Measurements from ENCODE around the gene MLLT1. TPM values are rescaled to one million over a fixed set of nuclear protein-coding genes. Genes with fewer than 3 reads are reported as not detected.

The MLLT1 gene
- total and polyA plus RNA-seq, 2 of the 8 experiments (the other 6 are each of a cell fraction or from before 2014, with no cell fraction given): 18.8 to 45.1 TPM

GRCh38 chr19:6276447-6276846 is 3.3 kb downstream of the MLLT1 start (continued):
- TF ChIP-seq, protein P1, sequence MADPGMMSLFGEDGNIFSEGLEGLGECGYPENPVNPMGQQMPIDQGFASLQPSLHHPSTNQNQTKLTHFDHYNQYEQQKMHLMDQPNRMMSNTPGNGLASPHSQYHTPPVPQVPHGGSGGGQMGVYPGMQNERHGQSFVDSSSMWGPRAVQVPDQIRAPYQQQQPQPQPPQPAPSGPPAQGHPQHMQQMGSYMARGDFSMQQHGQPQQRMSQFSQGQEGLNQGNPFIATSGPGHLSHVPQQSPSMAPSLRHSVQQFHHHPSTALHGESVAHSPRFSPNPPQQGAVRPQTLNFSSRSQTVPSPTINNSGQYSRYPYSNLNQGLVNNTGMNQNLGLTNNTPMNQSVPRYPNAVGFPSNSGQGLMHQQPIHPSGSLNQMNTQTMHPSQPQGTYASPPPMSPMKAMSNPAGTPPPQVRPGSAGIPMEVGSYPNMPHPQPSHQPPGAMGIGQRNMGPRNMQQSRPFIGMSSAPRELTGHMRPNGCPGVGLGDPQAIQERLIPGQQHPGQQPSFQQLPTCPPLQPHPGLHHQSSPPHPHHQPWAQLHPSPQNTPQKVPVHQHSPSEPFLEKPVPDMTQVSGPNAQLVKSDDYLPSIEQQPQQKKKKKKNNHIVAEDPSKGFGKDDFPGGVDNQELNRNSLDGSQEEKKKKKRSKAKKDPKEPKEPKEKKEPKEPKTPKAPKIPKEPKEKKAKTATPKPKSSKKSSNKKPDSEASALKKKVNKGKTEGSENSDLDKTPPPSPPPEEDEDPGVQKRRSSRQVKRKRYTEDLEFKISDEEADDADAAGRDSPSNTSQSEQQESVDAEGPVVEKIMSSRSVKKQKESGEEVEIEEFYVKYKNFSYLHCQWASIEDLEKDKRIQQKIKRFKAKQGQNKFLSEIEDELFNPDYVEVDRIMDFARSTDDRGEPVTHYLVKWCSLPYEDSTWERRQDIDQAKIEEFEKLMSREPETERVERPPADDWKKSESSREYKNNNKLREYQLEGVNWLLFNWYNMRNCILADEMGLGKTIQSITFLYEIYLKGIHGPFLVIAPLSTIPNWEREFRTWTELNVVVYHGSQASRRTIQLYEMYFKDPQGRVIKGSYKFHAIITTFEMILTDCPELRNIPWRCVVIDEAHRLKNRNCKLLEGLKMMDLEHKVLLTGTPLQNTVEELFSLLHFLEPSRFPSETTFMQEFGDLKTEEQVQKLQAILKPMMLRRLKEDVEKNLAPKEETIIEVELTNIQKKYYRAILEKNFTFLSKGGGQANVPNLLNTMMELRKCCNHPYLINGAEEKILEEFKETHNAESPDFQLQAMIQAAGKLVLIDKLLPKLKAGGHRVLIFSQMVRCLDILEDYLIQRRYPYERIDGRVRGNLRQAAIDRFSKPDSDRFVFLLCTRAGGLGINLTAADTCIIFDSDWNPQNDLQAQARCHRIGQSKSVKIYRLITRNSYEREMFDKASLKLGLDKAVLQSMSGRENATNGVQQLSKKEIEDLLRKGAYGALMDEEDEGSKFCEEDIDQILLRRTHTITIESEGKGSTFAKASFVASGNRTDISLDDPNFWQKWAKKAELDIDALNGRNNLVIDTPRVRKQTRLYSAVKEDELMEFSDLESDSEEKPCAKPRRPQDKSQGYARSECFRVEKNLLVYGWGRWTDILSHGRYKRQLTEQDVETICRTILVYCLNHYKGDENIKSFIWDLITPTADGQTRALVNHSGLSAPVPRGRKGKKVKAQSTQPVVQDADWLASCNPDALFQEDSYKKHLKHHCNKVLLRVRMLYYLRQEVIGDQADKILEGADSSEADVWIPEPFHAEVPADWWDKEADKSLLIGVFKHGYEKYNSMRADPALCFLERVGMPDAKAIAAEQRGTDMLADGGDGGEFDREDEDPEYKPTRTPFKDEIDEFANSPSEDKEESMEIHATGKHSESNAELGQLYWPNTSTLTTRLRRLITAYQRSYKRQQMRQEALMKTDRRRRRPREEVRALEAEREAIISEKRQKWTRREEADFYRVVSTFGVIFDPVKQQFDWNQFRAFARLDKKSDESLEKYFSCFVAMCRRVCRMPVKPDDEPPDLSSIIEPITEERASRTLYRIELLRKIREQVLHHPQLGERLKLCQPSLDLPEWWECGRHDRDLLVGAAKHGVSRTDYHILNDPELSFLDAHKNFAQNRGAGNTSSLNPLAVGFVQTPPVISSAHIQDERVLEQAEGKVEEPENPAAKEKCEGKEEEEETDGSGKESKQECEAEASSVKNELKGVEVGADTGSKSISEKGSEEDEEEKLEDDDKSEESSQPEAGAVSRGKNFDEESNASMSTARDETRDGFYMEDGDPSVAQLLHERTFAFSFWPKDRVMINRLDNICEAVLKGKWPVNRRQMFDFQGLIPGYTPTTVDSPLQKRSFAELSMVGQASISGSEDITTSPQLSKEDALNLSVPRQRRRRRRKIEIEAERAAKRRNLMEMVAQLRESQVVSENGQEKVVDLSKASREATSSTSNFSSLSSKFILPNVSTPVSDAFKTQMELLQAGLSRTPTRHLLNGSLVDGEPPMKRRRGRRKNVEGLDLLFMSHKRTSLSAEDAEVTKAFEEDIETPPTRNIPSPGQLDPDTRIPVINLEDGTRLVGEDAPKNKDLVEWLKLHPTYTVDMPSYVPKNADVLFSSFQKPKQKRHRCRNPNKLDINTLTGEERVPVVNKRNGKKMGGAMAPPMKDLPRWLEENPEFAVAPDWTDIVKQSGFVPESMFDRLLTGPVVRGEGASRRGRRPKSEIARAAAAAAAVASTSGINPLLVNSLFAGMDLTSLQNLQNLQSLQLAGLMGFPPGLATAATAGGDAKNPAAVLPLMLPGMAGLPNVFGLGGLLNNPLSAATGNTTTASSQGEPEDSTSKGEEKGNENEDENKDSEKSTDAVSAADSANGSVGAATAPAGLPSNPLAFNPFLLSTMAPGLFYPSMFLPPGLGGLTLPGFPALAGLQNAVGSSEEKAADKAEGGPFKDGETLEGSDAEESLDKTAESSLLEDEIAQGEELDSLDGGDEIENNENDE (IDR thresholded peaks at IDR 0.05; ENCODE audit: insufficient replicate concordance, low read length): no peak
- TF ChIP-seq KDM4A (IDR thresholded peaks at IDR 0.05; ENCODE audit: low read depth, low read length, severe bottlenecking): no peak
- no peak for TF ChIP-seq YY1 (IDR thresholded peaks at IDR 0.05; ENCODE audit: low read depth, low read length)
- no peak for TF ChIP-seq SP4 (IDR thresholded peaks at IDR 0.05; ENCODE audit: low read length)
- no peak for TF ChIP-seq RXRA (IDR thresholded peaks at IDR 0.05; ENCODE audit: insufficient read depth, low read depth, low read length)
- TF ChIP-seq NANOG (IDR thresholded peaks at IDR 0.05; ENCODE audit: insufficient read depth, low read depth, low read length, poor library complexity, severe bottlenecking): no peak
- TF ChIP-seq CBX8 (IDR thresholded peaks at IDR 0.05; ENCODE audit: borderline replicate concordance, low read depth, low read length): no peak
- no peak for TF ChIP-seq SP1 (IDR thresholded peaks at IDR 0.05; ENCODE audit: low read depth, low read length)
- TF ChIP-seq CTCF (IDR thresholded peaks at IDR 0.05; ENCODE audit: control extremely low read depth in 1 of 3, insufficient read depth in 1 of 3, low read depth in 1 of 3, low read length in 3 of 3): no peak
